Pancreas (tissue), 10 donors: ENCODE results near the gene TRMT61B. TPM values are rescaled to one million over a fixed set of nuclear protein-coding genes. Genes with fewer than 3 reads are reported as not detected.

Experiments
- ATAC-seq, 4 donors: fragments of 200-7000 bp; cut with Tn5 transposase; one replicate each; pipeline versions ENCODE4 v1.8.0 to v1.9.1; 2020; ENCODE audit warnings: mild to moderate bottlenecking in 4 of 4, moderate library complexity in 4 of 4
- DNase-seq, 6 donors: peaks; one replicate each; pipeline ENCODE4 v3.0.0-alpha.2; 2020
- FAIRE-seq: peaks from 2 replicates; lab custom pipeline; 2012; peaks lifted over from hg19 to GRCh38; lab: Jason Lieb, UNC
- H3K27ac ChIP-seq, 4 donors: fragments of 200-600 bp; sonication (generic); 1 replicate in 3 of 4; 2 replicates in 1 of 4; pipeline versions ENCODE4 v1.5.0 to v1.8.0; 2020
- H3K27me3 ChIP-seq, 4 donors: fragments of 200-600 bp; one replicate each; pipeline ENCODE4 v1.8.0; 2021
- H3K36me3 ChIP-seq, 3 donors: fragments of 200-600 bp; sonication (generic) in 1 of 3; one replicate each; pipeline versions ENCODE4 v1.5.0 to v1.8.0; 2020 to 2021
- H3K4me1 ChIP-seq, 3 donors: fragments of 200-600 bp; one replicate each; pipeline ENCODE4 v1.8.0; 2021
- H3K4me3 ChIP-seq, 4 donors: fragments of 200-600 bp; sonication (generic) in 2 of 4; one replicate each; pipeline versions ENCODE4 v1.5.0 to v1.8.0; 2020 to 2021
- H3K9me3 ChIP-seq, 4 donors: fragments of 200-600 bp; one replicate each; pipeline ENCODE4 v1.8.0; 2021
- WGBS, 2 donors: extraction: QIAGEN DNeasy Blood & Tissue Kit; methylation state at CpG; one replicate each; pipeline ENCODE4 v1.1.7; 2013; 5-methylcytosine and 5-hydroxymethylcytosine counted together
- intact Hi-C, 3 donors: fragments of 100-400 bp; cut with DNase I; formaldehyde crosslinking; loops; one replicate each; pipeline versions ENCODE4 v1.11.1 to v1.14.2; 2022
- polyA plus RNA-seq, 2 donors: library from polyadenylated mRNA; stranded (reverse); fragments of 200-250 nt; gene quantifications; one replicate each; pipeline ENCODE4 v1.2.3, GENCODE V29; 2013
- total RNA-seq, 6 donors: library from RNA; stranded (reverse); fragmentation: NEBNext Ultra II Directional in 4 of 6; extraction: Animal tissue kit (Norgen Biotek cat#: 25700) in 4 of 6; gene quantifications; one replicate each; pipeline versions ENCODE4 v1.2.1 to v1.2.4, GENCODE V29; 2021 to 2023
- TF ChIP-seq, protein P1 (sequence below), 4 donors: fragments of 200-600 bp; sonication (generic) in 3 of 4; IDR thresholded peaks; one replicate each; pipeline versions ENCODE4 v1.5.0 to v1.8.0; 2021; ENCODE audit warnings: antibody characterized with exemption in 4 of 4
- donor health status: healthy with polysubstance abuse.
- donor health status: DM: no; HTN: no; CAD: no; lungs with moderate emphysema.
- donor health status: DM: no; HTN: no; CAD: no.
- donor health status: control.
- donor health status: control.
- donor health status: Bipolar disorder and iron deficiency.
- donor health status: DM: yes; HTN: yes; CAD: no.
- donor health status: DM: no; HTN: no; CAD: no.
- donor health status: DM: no; HTN: no; CAD: no.
- donor health status: DM: yes; HTN: yes; CAD: no.

Gene TRMT61B
- total and polyA plus RNA-seq, 8 donors = 3.0 to 14.7 (median 5.2) TPM

DNA sequence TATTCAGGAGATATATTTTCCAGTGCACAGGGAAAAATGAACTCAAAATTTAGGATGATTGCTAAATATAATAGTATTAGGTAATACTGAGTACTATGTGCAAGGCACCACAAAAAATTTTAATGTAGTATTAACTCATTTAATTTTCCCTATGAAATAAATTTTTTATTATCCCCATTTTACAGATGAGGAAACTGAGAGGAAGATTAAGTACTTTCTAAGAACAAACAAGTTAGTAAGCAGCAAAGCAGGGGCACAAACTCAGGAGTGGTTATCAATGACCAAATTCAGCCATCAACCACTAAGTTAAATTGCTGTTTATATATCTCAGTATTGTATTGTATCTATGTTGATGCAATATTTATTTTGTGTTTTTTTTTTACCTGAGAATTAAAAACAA is 45.2 kb downstream of the TRMT61B start:
- TF ChIP-seq, protein P1, sequence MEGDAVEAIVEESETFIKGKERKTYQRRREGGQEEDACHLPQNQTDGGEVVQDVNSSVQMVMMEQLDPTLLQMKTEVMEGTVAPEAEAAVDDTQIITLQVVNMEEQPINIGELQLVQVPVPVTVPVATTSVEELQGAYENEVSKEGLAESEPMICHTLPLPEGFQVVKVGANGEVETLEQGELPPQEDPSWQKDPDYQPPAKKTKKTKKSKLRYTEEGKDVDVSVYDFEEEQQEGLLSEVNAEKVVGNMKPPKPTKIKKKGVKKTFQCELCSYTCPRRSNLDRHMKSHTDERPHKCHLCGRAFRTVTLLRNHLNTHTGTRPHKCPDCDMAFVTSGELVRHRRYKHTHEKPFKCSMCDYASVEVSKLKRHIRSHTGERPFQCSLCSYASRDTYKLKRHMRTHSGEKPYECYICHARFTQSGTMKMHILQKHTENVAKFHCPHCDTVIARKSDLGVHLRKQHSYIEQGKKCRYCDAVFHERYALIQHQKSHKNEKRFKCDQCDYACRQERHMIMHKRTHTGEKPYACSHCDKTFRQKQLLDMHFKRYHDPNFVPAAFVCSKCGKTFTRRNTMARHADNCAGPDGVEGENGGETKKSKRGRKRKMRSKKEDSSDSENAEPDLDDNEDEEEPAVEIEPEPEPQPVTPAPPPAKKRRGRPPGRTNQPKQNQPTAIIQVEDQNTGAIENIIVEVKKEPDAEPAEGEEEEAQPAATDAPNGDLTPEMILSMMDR (IDR thresholded peaks at IDR 0.05) = no peak
- H3K9me3 ChIP-seq = no peaks in the 10 kb centered on the region
- no peaks in the 10 kb centered on the region for H3K4me1 ChIP-seq
- H3K27ac ChIP-seq = no peak overlapping the region
- H3K27me3 ChIP-seq = no peaks in the 10 kb centered on the region
- intact Hi-C loops = no loop called here
- ATAC-seq (no peak), FAIRE-seq (no peak), DNase-seq (no peak)
- H3K4me3 ChIP-seq = no peak overlapping the region
- H3K36me3 ChIP-seq = no peaks in the 10 kb centered on the region

DNA sequence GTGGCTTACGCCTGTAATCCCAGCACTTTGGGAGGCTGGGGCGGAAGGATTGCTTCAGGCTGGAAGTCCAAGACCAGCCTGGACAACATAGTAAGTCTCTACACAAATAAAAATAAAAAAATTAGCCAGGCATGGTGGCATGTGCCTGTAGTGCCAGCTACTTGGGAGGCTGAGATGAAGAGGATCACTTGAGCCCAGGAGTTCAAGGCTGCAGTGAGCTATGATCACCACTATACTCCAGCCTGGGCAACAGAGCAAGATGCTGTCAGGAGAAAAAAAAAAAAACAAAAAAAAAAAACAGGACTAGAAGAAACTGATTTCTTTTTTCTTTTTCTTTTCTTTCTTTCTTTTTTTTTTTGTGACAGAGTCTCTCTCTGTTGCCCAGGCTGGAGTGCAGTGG is 45.9 kb downstream of the TRMT61B start:
- no peaks in the 10 kb centered on the region for H3K9me3 ChIP-seq
- DNase-seq = no peak
- no peaks in the 10 kb centered on the region for H3K27me3 ChIP-seq
- FAIRE-seq = no peak
- intact Hi-C loops = no loop called here
- H3K36me3 ChIP-seq = no peaks in the 10 kb centered on the region
- H3K4me3 ChIP-seq = no peak overlapping the region
- WGBS, 2 donors = 89 to 93% methylated on average over 2 of the region's 2 CpGs
- TF ChIP-seq, protein P1 (IDR thresholded peaks at IDR 0.05) = no peak
- H3K4me1 ChIP-seq = no peaks in the 10 kb centered on the region
- no peak for ATAC-seq
- H3K27ac ChIP-seq = no peak overlapping the region

GRCh38 chr2:28822036-28822435 is 48.1 kb downstream of the TRMT61B start:
- TF ChIP-seq, protein P1 (IDR thresholded peaks at IDR 0.05) = no peak
- no peak for FAIRE-seq
- no peaks in the 10 kb centered on the region for H3K9me3 ChIP-seq
- H3K27me3 ChIP-seq = no peaks in the 10 kb centered on the region
- intact Hi-C loops = no loop called here
- H3K27ac ChIP-seq = no peak overlapping the region
- no peaks in the 10 kb centered on the region for H3K4me1 ChIP-seq
- DNase-seq = no peak
- ATAC-seq = no peak
- no peaks in the 10 kb centered on the region for H3K36me3 ChIP-seq
- H3K4me3 ChIP-seq = no peak overlapping the region

DNA sequence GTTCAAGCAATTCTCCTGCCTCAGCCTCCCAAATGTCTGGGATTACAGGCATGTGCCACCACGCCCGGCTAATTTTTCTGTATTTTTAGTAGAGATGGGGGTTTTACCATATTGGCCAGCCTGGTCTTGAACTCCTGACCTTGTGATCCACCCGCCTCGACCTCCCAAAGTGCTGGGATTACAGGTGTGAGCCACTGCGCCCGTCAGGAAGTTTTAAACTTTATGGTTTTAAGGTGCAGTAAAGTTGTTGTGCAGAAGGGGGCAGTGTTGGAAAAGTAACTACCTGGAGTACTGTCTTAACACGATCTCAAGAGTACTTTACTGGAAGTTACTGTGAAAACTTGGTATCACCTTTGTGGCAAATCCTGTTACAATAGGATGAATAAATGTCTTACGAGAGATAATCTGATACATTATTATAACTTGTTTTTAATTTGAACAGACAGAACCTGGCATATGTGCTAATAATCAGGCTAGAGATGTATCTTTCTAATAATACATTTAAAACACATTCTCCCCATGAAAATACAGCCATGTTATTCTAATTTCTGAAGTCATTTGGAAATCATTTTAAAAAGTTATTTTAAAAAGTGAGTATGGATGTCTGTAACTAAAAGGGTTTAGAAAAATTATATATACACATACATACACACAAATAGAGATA is 48.7 kb downstream of the TRMT61B start:
- Histone ChIP-seq H3K36me3 (no peaks in the 10 kb centered on the region), H3K4me3 (no peak overlapping the region), H3K27me3 (no peaks in the 10 kb centered on the region), H3K4me1 (no peaks in the 10 kb centered on the region), H3K9me3 (no peaks in the 10 kb centered on the region), H3K27ac (no peak overlapping the region)
- peak in 3 of 6 donors; percentile 36 to 66 (median 49) for DNase-seq
- intact Hi-C loops = no loop called here
- 5 to 6% methylated on average over 8 of the region's 8 CpGs for WGBS, 2 donors
- TF ChIP-seq, protein P1 (IDR thresholded peaks at IDR 0.05) = peak; percentile 28 to 54 (median 43)
- ATAC-seq = peak; percentile 86 to 98 (median 90)
- peak; percentile 93 for FAIRE-seq

GRCh38 chr2:28818053-28818452 is 52.1 kb downstream of the TRMT61B start:
- Histone ChIP-seq H3K36me3 (no peaks in the 10 kb centered on the region), H3K4me3 (no peak overlapping the region), H3K27ac (no peak overlapping the region), H3K9me3 (no peaks in the 10 kb centered on the region), H3K4me1 (no peaks in the 10 kb centered on the region), H3K27me3 (no peaks in the 10 kb centered on the region)
- TF ChIP-seq, protein P1 (IDR thresholded peaks at IDR 0.05) = no peak
- ATAC-seq = no peak
- FAIRE-seq = no peak
- intact Hi-C loops = no loop called here
- DNase-seq = no peak
- 91 to 94% methylated on average over 3 of the region's 3 CpGs for WGBS, 2 donors
